ENCODE data around the gene ZCCHC14.
"Not testable (repeated sequence)": the region's sequence is repeated elsewhere in the genome, so short reads cannot be mapped to it uniquely, and the experiment has no call there.

ZCCHC14 gene

GRCh38 chr16:87376660-87377059 lies 116.2 kb downstream of the ZCCHC14 start:
- DNase-seq, result no peak

DNA sequence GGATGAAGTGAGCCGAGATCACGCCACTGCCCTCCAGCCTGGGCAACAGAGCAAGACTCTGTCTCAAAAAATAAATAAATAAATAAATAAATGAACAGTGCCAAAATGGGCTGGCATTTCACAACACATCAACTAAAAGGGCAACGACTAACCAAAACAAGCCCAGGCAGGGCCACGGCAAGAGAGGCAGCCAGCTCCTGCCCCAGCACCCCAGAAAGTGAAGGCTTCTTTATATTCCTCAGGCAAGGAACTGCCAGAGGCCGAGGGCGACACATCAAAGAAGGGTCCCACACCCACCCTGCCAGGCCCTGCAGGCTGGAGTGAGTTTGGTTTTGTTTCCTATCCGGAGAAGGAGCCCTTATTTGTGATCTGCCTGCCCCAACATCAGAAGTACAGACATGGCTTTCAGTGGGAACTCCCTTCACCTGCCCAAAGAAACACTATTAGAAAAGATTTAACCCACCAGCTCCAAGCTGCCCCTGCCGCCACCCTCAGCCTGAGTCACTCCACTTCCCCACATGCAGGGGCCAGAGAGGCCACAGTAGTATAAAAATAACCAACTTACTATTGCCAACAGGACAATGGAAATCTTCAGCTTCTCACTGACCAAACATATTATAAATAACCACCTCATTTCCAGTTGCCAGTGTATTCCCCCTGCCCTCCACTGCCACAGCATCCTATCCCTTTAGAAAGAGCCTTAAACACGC lies 117.2 kb downstream of the ZCCHC14 start:
- DNase-seq, result no peak

DNA sequence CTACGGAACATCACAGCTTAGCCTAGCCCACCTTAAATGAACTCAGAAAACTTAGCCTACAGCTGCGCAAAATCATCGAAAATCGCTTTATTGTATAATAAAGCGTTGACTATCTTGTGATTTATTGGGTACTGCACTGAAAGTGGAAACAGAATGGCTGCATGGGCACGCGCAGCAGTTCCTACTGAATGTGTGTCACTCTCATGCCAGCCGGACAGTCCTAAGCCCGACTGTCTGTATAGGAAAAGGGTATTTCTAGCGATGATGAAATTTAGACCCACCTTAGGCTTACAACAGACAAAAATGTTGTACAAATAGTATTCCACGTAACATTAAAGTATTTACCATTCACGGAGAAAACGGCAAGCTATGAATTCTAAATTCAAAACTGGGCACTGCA lies 118.5 kb downstream of the ZCCHC14 start:
- no peak for DNase-seq

DNA sequence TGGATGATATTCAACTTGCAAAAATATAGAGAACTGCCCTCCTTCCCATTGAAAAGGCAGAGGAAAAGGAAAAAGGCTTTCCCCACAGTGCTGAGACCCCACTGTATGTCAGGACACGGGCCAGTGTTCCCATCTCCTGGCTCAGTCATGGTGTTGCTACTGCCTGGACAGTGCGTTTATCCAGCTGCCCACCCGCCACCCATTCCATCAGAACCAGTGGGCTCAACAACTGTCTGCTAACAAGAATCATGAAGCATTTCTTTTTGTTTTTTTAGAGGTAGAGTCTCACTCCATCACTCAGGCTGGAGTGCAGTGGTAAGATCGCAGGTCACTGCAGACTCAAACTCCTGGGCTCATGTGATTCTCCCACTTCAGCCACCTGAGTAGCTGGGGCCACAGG lies 120.5 kb downstream of the ZCCHC14 start:
- no peak for DNase-seq

GRCh38 chr16:87371261-87371866 lies 121.5 kb downstream of the ZCCHC14 start:
- no peak for DNase-seq

GRCh38 chr16:87369796-87370719 lies 122.8 kb downstream of the ZCCHC14 start:
- DNase-seq, result no peak

- no peak for DNase-seq
Measured at GRCh38 chr16:87369117-87369765, 123.6 kb downstream of the ZCCHC14 start.

GRCh38 chr16:87368029-87368770 lies 124.6 kb downstream of the ZCCHC14 start:
- no peak for DNase-seq

DNA sequence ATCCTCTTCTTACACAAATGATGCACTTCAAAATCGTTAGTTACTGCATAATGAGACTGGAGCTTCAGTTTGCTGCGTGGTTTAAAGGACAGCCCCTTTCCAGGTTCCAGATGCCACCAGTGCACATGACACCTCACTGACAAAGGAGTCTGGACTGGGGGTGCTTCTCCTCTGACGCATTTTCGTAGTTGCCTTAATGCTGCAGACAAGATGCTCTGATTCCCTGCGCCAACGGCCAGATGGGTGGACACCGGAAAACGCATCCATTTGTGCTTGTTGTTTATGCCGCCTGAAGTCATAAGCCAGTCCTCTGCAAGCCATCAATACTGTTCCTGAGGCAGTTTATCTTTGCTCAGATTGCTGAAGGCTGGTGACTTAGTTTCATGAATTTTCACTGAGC lies 125.3 kb downstream of the ZCCHC14 start:
- DNase-seq, result no peak

DNA sequence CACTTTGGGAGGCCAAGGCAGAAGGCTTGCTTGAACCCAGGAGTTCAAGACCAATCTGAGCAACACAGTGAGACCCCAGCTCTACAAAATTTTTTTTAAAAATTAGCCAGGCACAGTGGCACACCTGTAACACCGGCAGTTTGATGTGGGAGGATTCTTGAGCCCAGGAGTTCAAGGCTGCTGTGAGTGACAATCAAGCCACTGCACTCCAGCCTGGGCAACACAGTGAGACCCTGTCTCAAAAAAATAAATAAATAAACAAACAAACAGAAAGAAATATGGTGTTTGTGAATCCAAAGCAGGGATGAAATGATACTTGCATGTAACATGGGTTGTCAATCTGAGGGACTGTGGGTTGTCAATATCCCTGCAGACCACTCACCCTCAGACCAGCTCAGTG lies 125.9 kb downstream of the ZCCHC14 start:
- no peak for DNase-seq

- no peak for DNase-seq
Measured at GRCh38 chr16:87366288-87366687, 126.5 kb downstream of the ZCCHC14 start.

DNA sequence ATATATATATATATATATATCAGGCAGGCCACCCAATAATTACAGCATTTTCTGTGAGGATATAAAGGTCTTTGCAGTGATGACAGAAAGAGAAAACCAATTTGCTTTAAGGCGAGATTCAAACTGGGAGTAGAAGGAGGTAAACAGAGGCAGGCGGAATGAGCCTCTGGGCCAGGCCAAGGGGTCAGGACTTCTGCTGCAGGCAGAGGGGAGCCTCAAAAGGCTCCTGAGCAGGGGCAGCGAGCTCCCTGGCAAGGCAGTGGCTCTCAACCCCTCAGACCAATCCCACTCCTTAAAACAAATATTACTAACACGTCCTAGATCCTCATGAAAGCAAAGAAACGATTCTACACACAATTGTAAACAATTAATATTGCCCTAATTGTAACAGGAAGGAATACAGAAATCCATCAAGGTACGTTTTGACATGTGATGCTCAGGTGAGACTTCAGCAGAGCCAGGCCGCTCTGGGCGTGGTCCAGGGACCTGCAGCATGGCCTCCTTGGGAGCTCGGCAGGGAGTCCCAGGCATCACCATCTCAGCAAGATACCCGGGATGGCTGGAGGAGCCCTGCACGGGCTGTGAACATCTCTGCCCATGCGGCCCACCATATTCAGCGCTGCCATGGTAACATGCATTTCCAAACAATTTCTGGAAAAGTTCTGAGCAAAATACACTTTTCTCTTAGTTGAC lies 127.7 kb downstream of the ZCCHC14 start:
- DNase-seq, result no peak

DNA sequence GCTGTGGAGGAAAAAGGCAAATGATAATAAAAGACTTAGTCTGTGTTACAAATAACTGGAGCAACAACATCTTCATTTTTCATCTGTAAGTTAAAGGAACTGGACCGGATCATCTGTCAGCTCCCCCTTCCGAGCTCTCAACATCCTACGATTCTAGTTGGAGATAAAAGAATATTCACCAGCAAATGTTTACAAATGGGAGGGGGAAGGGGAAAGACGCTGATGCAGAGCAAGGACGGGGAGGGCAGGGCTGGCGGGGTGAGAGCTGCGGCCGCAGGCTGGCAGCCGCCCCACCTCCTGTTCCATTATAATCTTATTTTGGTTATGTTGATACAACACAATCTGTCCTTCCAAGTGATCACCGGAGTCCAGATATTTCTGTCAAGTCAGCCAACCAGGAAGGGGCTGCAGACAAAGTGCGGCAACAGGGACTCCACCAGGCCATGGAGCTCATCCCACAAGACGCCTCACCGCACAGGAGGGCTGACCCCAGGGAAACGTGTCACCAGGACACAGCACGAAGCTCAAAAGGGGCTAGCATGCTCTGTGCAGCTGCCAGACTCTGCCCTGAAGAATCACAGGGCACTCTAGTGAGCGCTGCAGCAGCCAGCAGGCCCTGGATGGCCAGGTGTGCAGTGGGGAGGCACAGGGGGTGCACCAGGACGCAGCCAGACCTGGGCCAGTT lies 128.9 kb downstream of the ZCCHC14 start:
- DNase-seq, result no peak

DNA sequence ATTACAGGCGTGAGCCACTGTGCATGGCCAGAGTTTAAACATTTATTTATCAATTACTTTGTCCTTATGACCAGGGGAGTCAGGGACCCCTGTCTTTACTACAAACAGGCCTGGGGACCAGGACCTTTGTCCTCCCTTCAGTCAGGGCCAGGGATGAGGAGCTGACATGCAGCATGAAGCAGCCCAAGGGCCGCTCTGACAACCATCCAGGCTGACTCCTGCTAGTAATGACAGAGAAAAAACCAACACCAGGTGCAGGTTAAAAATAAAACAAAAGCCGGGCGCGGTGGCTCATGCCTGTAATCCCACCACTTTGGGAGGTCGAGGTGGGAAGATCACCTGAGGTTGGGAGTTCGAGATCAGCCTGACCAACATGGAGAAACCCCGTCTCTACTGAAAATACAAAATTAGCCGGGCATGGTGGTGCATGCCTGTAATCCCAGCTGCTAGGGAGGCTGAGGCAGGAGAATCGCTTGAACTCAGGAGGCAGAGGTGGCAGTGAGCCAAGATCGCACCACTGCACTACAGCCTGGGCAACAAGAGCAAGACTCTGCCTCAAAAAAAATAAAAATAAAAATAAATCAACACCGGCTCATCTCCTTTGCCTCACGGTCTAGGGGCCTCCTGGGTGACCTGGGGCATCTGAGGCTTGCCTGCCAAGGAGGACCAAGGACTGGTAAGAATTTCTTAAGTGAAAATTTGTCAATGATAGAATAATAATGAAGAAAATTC lies 129.8 kb downstream of the ZCCHC14 start:
- DNase-seq, result not testable (repeated sequence)

DNA sequence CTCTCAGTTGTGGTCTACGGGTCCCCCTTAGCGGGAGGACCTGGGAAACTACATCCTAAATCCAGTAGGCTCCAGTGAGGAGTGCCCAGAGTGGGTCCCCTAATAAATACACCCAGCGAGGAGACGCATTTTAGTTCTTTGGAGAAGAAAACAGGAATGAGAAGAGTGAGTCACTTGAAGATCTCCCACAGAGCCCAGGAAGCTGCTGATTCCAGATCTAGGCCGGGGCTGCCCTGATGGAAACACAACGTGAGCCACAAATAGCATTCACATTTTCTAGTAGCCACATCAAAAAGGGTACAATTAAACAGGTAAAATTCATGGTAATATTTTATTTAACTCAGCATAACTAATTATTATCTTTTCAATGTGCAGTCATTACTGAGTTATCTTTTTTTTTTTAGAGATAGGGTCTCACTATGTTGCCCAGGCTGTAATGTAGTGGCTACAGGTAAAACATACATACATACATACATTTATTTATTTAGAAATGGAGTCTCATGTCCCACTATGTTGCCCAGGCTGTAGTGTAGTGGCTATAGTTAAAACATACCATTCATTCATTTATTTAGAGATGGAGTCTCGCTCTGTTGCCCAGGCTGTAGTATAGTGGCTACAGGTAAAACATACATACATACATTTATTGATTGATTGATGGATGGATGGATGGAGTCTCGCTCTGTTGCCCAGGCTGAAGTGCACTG lies 130.8 kb downstream of the ZCCHC14 start:
- DNase-seq, result no peak

DNA sequence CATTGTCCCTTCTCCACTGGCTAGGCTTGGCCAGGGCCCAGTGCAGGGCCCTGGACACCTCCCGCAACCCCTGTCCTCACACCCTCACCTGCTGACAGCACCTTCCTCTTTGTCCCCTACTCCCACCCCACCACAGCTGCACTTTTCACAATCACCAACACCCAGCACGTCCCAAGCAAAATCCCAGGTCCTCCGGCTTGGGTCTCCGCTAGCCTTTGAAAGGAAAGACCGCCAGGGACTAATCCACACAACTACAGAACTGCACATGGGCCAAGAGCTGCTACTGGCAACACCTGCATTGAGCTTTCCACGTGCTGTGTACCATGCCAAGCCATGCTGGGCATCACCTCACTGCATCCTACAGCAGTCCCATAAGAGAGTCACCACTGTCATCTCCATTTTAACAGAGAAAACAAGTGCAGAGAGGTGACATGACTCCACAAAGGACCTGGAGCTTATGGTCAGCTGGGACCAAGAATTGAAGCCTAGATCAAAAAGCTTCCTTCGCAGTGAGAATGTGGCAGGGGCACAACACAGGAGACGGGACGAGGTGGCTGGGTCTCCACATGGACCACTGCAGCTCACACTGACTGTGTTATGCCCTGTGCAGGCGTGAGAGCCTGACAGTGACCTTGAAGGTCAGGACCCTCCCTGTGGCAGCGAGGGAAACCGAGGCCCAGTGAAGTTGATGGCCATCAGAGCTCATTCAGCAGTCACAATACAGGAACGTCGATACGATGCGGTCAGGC lies 131.8 kb downstream of the ZCCHC14 start:
- DNase-seq, result no peak

DNA sequence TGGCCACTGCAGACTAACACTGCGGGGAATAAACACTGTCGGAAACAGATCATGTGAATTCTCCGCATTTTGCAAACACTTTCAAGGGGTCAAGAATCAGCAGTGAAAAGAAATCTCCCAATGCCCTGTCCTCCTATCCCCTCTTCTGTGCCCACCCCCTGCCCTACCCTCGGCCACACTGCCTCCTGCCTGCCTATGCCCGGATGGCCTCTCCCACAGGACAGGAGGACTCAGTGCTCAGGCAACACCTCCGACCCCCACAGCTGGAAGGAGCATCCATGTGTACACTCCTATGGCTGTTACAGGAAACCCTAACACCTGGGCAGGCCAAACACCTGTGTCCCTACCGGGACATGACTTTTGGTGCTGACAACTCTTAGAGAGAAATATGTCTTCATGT lies 133.7 kb downstream of the ZCCHC14 start:
- DNase-seq, result no peak

DNA sequence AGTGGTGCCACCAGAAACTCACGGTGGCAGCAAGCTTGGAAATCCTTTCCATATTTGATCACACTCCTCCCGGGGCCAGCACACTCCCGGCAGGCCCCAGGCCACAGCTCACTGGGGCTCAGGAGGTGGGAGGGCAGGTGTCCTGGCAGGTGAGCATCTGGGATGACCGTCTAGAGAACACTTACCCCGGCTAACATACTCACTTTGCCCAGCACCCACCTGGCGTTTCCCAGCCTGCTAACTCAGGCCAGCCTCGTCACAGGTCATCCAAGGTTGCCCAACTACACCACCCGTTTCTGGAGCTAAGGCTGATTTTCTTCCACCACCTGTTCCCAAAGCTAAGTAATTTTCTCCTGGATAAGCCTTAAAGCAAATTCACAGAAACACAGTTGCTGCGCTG lies 134.1 kb downstream of the ZCCHC14 start:
- DNase-seq, result no peak

DNA sequence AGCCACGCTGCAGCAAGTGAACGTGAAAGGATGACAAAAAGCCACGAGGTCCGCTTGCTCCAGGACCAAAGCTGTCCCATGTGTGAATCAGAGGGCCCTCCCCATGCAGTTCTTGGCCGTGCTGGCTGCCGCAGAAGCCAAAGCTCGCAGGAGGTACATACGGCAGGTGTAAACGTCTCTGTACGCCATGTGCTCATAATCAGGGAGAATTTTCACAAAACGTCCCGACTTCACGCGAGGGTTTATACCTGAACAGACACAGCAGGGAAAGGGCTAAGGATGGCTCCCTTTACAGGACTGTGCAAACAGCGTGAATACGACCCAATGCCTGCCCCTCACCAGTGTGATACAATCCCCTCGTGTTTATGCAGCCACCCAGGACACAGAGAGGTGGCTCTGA lies 134.6 kb downstream of the ZCCHC14 start:
- DNase-seq, result no peak

All from cortex of kidney (tissue), 1 donor.